Upper lobe of left lung (tissue), 4 donors: ENCODE measurements around the gene DPH2.

Experiments used
- EP300 ChIP-seq, 4 donors: sonication (generic); formaldehyde crosslinking; IDR thresholded peaks; one replicate each; pipeline ENCODE4 v1.5.1; 2017; ENCODE audit warnings: antibody characterized with exemption in 4 of 4, control low read depth in 2 of 4
- POLR2A ChIP-seq, 4 donors: fragments of 450-650 bp; IDR thresholded peaks; one replicate each; pipeline ENCODE4 v1.5.1; 2016 to 2017; ENCODE audit warnings: antibody characterized with exemption in 4 of 4, mild to moderate bottlenecking in 2 of 4
- POLR2AphosphoS5 ChIP-seq, 2 donors: sonication (generic); formaldehyde crosslinking; IDR thresholded peaks; one replicate each; pipeline ENCODE4 v1.5.1; 2017; ENCODE audit warnings: antibody characterized with exemption in 2 of 2
- TF ChIP-seq, protein P1 (sequence below), 6 experiments: fragments of 450-650 bp in 4 of 6; fragments of 200-600 bp in 2 of 6; sonication (generic) in 2 of 6; IDR thresholded peaks; one replicate each; pipeline ENCODE4 v1.5.1; 2016 to 2019; ENCODE audit warnings: antibody characterized with exemption in 6 of 6

DNA sequence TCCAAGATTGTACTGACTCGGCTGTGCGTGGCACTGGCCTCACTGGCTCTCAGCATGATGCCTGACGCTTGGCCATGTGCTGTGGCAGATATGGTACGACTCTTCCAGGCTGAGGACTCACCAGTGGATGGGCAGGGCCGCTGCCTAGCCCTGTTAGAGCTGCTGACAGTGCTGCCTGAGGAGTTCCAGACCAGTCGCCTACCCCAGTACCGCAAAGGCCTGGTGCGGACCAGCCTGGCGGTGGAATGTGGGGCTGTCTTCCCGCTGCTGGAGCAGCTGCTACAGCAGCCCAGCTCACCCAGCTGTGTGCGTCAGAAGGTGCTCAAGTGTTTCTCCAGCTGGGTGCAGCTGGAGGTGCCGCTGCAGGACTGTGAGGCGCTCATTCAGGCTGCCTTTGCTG lies 20.1 kb upstream of the DPH2 start:
- TF ChIP-seq POLR2A (IDR thresholded peaks at IDR 0.05): no peak
- TF ChIP-seq, protein P1, sequence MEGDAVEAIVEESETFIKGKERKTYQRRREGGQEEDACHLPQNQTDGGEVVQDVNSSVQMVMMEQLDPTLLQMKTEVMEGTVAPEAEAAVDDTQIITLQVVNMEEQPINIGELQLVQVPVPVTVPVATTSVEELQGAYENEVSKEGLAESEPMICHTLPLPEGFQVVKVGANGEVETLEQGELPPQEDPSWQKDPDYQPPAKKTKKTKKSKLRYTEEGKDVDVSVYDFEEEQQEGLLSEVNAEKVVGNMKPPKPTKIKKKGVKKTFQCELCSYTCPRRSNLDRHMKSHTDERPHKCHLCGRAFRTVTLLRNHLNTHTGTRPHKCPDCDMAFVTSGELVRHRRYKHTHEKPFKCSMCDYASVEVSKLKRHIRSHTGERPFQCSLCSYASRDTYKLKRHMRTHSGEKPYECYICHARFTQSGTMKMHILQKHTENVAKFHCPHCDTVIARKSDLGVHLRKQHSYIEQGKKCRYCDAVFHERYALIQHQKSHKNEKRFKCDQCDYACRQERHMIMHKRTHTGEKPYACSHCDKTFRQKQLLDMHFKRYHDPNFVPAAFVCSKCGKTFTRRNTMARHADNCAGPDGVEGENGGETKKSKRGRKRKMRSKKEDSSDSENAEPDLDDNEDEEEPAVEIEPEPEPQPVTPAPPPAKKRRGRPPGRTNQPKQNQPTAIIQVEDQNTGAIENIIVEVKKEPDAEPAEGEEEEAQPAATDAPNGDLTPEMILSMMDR (IDR thresholded peaks at IDR 0.05): no peak
- TF ChIP-seq POLR2AphosphoS5 (IDR thresholded peaks at IDR 0.05): no peak
- no peak for TF ChIP-seq EP300 (IDR thresholded peaks at IDR 0.05)
